SK-N-SH (cell line): ENCODE results near the gene POU3F3. TPM values are rescaled to one million over a fixed set of nuclear protein-coding genes. Genes with fewer than 3 reads are reported as not detected.

Experiments used
- CTCF ChIA-PET: fragments of 300-600, 350-600 bp; formaldehyde crosslinking; extraction: SDS; loops from one replicate; lab custom pipeline; 2021; lab: Yijun Ruan, JAX
- POLR2A ChIA-PET: fragments of 350-600 bp; sonication (Branson Sonifier 250); formaldehyde crosslinking; extraction: SDS; loops from one replicate; lab custom pipeline; 2020; ENCODE audit warnings: antibody characterized with exemption, inconsistent platforms; lab: Yijun Ruan, JAX
- DNase-seq: peaks from one replicate; pipeline ENCODE4 v3.0.0; 2012
- H2AFZ ChIP-seq: fragments of 200-600 bp; sonication (generic); 2 replicates; pipeline ENCODE4 v1.8.1; 2016; ENCODE audit warnings: antibody characterized with exemption, mild to moderate bottlenecking, low read depth
- H3F3A ChIP-seq: fragments of 200-600 bp; sonication (generic); replicated peaks from 2 replicates; pipeline ENCODE3; 2016; ENCODE audit warnings: antibody characterized with exemption, mild to moderate bottlenecking; ENCODE audit not compliant: insufficient read depth
- H3K27ac ChIP-seq, 2 experiments: fragments of 200-500 bp in 1 of 2; fragments of 200-600 bp in 1 of 2; sonication (Bioruptor generic) in 1 of 2; sonication (generic), shearing (Covaris generic) in 1 of 2; 2 replicates each; pipeline versions ENCODE4 v1.5.1 to v1.6.1; 2014 to 2016; ENCODE audit warnings: low read depth in 2 of 2, inconsistent platforms in 1 of 2, low read length in 1 of 2, mild to moderate bottlenecking in 1 of 2, mixed read lengths in 1 of 2
- H3K27me3 ChIP-seq: fragments of 200-600 bp; sonication (generic), shearing (Covaris generic); 2 replicates; pipeline ENCODE4 v1.6.1; 2016; ENCODE audit warnings: mixed run types; ENCODE audit not compliant: insufficient read depth
- H3K36me3 ChIP-seq, 2 experiments: fragments of 200-500 bp in 1 of 2; fragments of 200-600 bp in 1 of 2; sonication (Bioruptor generic) in 1 of 2; sonication (generic) in 1 of 2; replicated peaks in 1 of 2; 2 replicates each; pipeline versions ENCODE3 to v1.5.1; 2014 to 2016; ENCODE audit warnings: low read length in 1 of 2, mild to moderate bottlenecking in 1 of 2; ENCODE audit not compliant: insufficient read depth in 2 of 2, control insufficient read depth in 1 of 2
- H3K4me1 ChIP-seq, 2 experiments: fragments of 200-500 bp in 1 of 2; fragments of 200-600 bp in 1 of 2; sonication (Bioruptor generic) in 1 of 2; sonication (generic), shearing (Covaris generic) in 1 of 2; 2 replicates each; pipeline versions ENCODE4 v1.5.1 to v1.6.1; 2014 to 2016; ENCODE audit warnings: low read depth in 1 of 2, low read length in 1 of 2, mixed run types in 1 of 2; ENCODE audit not compliant: insufficient read depth in 2 of 2, control insufficient read depth in 1 of 2
- H3K4me2 ChIP-seq: fragments of 200-600 bp; sonication (generic), shearing (Covaris generic); 2 replicates; pipeline ENCODE4 v1.6.1; 2017; ENCODE audit warnings: mixed run types
- H3K4me3 ChIP-seq, 2 experiments: fragments of 200-500 bp in 1 of 2; fragments of 200-600 bp in 1 of 2; sonication (Bioruptor generic) in 1 of 2; sonication (generic), shearing (Covaris generic) in 1 of 2; 2 replicates each; pipeline versions ENCODE4 v1.5.1 to v1.8.1; 2014 to 2016; ENCODE audit warnings: low read depth in 2 of 2, inconsistent platforms in 1 of 2, low read length in 1 of 2, mild to moderate bottlenecking in 1 of 2, mixed read lengths in 1 of 2, moderate library complexity in 1 of 2
- H3K79me2 ChIP-seq: fragments of 200-600 bp; sonication (generic); 2 replicates; pipeline ENCODE4 v1.8.1; 2017; ENCODE audit warnings: mild to moderate bottlenecking; ENCODE audit not compliant: insufficient read depth
- H3K9ac ChIP-seq: fragments of 200-600 bp; sonication (generic); 2 replicates; pipeline ENCODE4 v1.6.1; 2017; ENCODE audit warnings: mixed run types
- H3K9me2 ChIP-seq: fragments of 200-600 bp; sonication (generic); 2 replicates; pipeline ENCODE4 v1.6.1; 2017; ENCODE audit warnings: mixed run types
- H3K9me3 ChIP-seq: fragments of 200-600 bp; sonication (generic); 2 replicates; pipeline ENCODE4 v1.6.1; 2017; ENCODE audit warnings: mixed run types, mild to moderate bottlenecking, moderate library complexity
- H4K20me1 ChIP-seq: fragments of 200-600 bp; sonication (generic); 2 replicates; pipeline ENCODE4 v1.6.1; 2017; ENCODE audit warnings: mild to moderate bottlenecking, mixed run types; ENCODE audit not compliant: insufficient read depth
- EP300 ChIP-seq, 2 experiments: IDR thresholded peaks; 2 replicates each; pipeline versions ENCODE4 v1.4.0 to v1.6.1; 2012; ENCODE audit warnings: borderline replicate concordance in 1 of 2, low read depth in 1 of 2, low read length in 1 of 2
- EZH2phosphoT487 ChIP-seq: fragments of 200-600 bp; sonication (generic); IDR thresholded peaks from 2 replicates; pipeline ENCODE4 v1.6.1; 2017; ENCODE audit warnings: low read depth, mixed run types, mild to moderate bottlenecking, antibody characterized with exemption, moderate library complexity, borderline replicate concordance
- FOXJ3 ChIP-seq: sonication (generic); formaldehyde crosslinking; IDR thresholded peaks from 2 replicates; pipeline ENCODE4 v1.5.1; 2020; ENCODE audit warnings: mild to moderate bottlenecking, missing genetic modification reagents
- FOXM1 ChIP-seq: IDR thresholded peaks from 2 replicates; pipeline ENCODE4 v1.4.0; 2012; ENCODE audit warnings: low read depth, mild to moderate bottlenecking
- MEF2A ChIP-seq: IDR thresholded peaks from 2 replicates; pipeline ENCODE4 v1.4.0; 2012; ENCODE audit warnings: low read depth, borderline replicate concordance
- MXI1 ChIP-seq: IDR thresholded peaks from 2 replicates; pipeline ENCODE4 v1.6.1; 2012; ENCODE audit warnings: mild to moderate bottlenecking, low read depth, low read length, improper control_type of control experiment
- NRF1 ChIP-seq: IDR thresholded peaks from 2 replicates; pipeline ENCODE4 v1.6.1; 2012; ENCODE audit warnings: low read depth, mild to moderate bottlenecking, low read length
- RAD21 ChIP-seq: IDR thresholded peaks from 2 replicates; pipeline ENCODE4 v1.6.1; 2012; ENCODE audit warnings: mild to moderate bottlenecking, low read length
- RCOR1 ChIP-seq: fragments of 150-350 bp; IDR thresholded peaks from 2 replicates; pipeline ENCODE4 v1.6.1; 2017; ENCODE audit warnings: antibody characterized with exemption, low read length
- REST ChIP-seq: IDR thresholded peaks from 2 replicates; pipeline ENCODE4 v1.6.1; 2012; ENCODE audit warnings: mild to moderate bottlenecking, low read depth, low read length, moderate library complexity
- RFX5 ChIP-seq: IDR thresholded peaks from 2 replicates; pipeline ENCODE4 v1.6.1; 2012; ENCODE audit warnings: mild to moderate bottlenecking, improper control_type of control experiment, low read length
- RXRA ChIP-seq: IDR thresholded peaks from 2 replicates; pipeline ENCODE4 v1.4.0; 2012; ENCODE audit warnings: low read depth, mild to moderate bottlenecking, borderline replicate concordance
- TAF1 ChIP-seq: IDR thresholded peaks from 2 replicates; pipeline ENCODE4 v1.6.1; 2012; ENCODE audit warnings: low read depth, mild to moderate bottlenecking, low read length, moderate library complexity, borderline replicate concordance
- TCF12 ChIP-seq: IDR thresholded peaks from 2 replicates; pipeline ENCODE4 v1.4.0; 2012
- ZBTB33 ChIP-seq: IDR thresholded peaks from 2 replicates; pipeline ENCODE4 v1.4.0; 2012; ENCODE audit warnings: low read depth, borderline replicate concordance
- WGBS: methylation state at CpG from one replicate; pipeline ENCODE4 v1.1.6; 2017; ENCODE audit warnings: low lambda C conversion rate; 5-methylcytosine and 5-hydroxymethylcytosine counted together
- polyA plus RNA-seq, 3 experiments: library from polyadenylated mRNA; depleted of rRNA; stranded (reverse); fragments of >200 nt; gene quantifications; 2 replicates each; pipeline ENCODE4 v1.2.3, GENCODE V29; 2012
- TF ChIP-seq, protein P1 (sequence below): IDR thresholded peaks from 2 replicates; pipeline ENCODE4; 2012
- TF ChIP-seq, protein P2 (sequence below): IDR thresholded peaks from 2 replicates; pipeline ENCODE4 v1.4.0; 2012; ENCODE audit warnings: low read depth, borderline replicate concordance

The POU3F3 gene
- polyA plus RNA-seq, 1 of the 3 experiments (the other 2 are of a cell fraction): not detected

- TF ChIP-seq, protein P1, sequence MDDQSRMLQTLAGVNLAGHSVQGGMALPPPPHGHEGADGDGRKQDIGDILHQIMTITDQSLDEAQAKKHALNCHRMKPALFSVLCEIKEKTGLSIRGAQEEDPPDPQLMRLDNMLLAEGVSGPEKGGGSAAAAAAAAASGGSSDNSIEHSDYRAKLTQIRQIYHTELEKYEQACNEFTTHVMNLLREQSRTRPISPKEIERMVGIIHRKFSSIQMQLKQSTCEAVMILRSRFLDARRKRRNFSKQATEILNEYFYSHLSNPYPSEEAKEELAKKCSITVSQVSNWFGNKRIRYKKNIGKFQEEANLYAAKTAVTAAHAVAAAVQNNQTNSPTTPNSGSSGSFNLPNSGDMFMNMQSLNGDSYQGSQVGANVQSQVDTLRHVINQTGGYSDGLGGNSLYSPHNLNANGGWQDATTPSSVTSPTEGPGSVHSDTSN: no peak
- TF ChIP-seq NRF1: no peak
- TF ChIP-seq FOXM1: no peak
- TF ChIP-seq REST: no peak
- no peak for TF ChIP-seq MXI1
These were observed 36.2 kb downstream of the POU3F3 start (continued) for GRCh38 chr2:104889960-104890684.

- no peaks in the 10 kb centered on the region for H3K27me3 ChIP-seq
- no peaks in the 10 kb centered on the region for H3K36me3 ChIP-seq
- no peaks in the 10 kb centered on the region for H3F3A ChIP-seq
- H4K20me1 ChIP-seq: no peaks in the 10 kb centered on the region
- no peak overlapping the region for H3K4me3 ChIP-seq
- POLR2A ChIA-PET: no interaction called here
- no peaks in the 10 kb centered on the region for H3K9me3 ChIP-seq
- no peak for DNase-seq
- no peak overlapping the region for H3K27ac ChIP-seq
- TF ChIP-seq REST (no peak), FOXJ3 (CRISPR knock-in tag) (no peak), RFX5 (no peak), EZH2phosphoT487 (no peak), RXRA (no peak), TAF1 (no peak), MEF2A (no peak), TCF12 (no peak), RCOR1 (no peak), EP300 (IDR thresholded peaks at IDR 0.05; ENCODE audit: borderline replicate concordance in 1 of 2, low read depth in 1 of 2, low read length in 1 of 2) (no peak), RAD21 (no peak), ZBTB33 (no peak)
- TF ChIP-seq, protein P2, sequence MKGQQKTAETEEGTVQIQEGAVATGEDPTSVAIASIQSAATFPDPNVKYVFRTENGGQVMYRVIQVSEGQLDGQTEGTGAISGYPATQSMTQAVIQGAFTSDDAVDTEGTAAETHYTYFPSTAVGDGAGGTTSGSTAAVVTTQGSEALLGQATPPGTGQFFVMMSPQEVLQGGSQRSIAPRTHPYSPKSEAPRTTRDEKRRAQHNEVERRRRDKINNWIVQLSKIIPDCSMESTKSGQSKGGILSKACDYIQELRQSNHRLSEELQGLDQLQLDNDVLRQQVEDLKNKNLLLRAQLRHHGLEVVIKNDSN: no peak
- TF ChIP-seq, protein P1: no peak
- TF ChIP-seq, all 33 proteins: peak for 0
- Histone ChIP-seq H3K79me2 (no peaks in the 10 kb centered on the region), H3K4me1 (no peaks in the 10 kb centered on the region), H3K4me2 (no peak overlapping the region), H3K9ac (no peak overlapping the region), H3K9me2 (no peaks in the 10 kb centered on the region), H2AFZ (no peak overlapping the region)
- 9% methylated on average over 9 of the region's 10 CpGs for WGBS
- CTCF ChIA-PET: no interaction called here
These were observed 36.8 kb downstream of the POU3F3 start for GRCh38 chr2:104890685-104891069.
